Thyroid gland (tissue), 4 donors: ENCODE data around the gene SEMA3A. TPM values are rescaled to one million over a fixed set of nuclear protein-coding genes. Genes with fewer than 3 reads are reported as not detected.

ENCODE experiments used
- DNase-seq, 2 donors: peaks; one replicate each; pipeline ENCODE4 v3.0.0-alpha.2; 2019
- H3K27ac ChIP-seq, 3 donors: fragments of 200-600 bp; sonication (generic); 1 replicate in 2 of 3; 2 replicates in 1 of 3; pipeline ENCODE4 v1.5.1; 2016 to 2019; ENCODE audit warnings: mild to moderate bottlenecking in 1 of 3, moderate library complexity in 1 of 3
- H3K27me3 ChIP-seq: fragments of 200-600 bp; sonication (generic); one replicate; pipeline ENCODE4 v1.5.1; 2019
- H3K36me3 ChIP-seq, 2 donors: fragments of 200-600 bp; sonication (generic); one replicate each; pipeline ENCODE4 v1.5.1; 2016 to 2019
- H3K4me1 ChIP-seq, 2 donors: fragments of 200-600 bp; sonication (generic); one replicate each; pipeline ENCODE4 v1.5.1; 2017 to 2019
- H3K4me3 ChIP-seq, 3 donors: fragments of 200-600 bp; sonication (generic); replicated peaks in 1 of 3; 1 replicate in 2 of 3; 2 replicates in 1 of 3; pipeline ENCODE4 v1.5.1; 2016; ENCODE audit warnings: mild to moderate bottlenecking in 1 of 3
- H3K9me3 ChIP-seq: fragments of 200-600 bp; sonication (generic); one replicate; pipeline ENCODE4 v1.5.1; 2017
- POLR2A ChIP-seq, 2 donors: fragments of 450-650 bp; IDR thresholded peaks; one replicate each; pipeline ENCODE4 v1.6.1; 2017; ENCODE audit warnings: antibody characterized with exemption in 2 of 2, mild to moderate bottlenecking in 2 of 2, moderate library complexity in 1 of 2
- WGBS, 2 donors: methylation state at CpG; one replicate each; pipeline ENCODE4 v1.1.5; 2017; 5-methylcytosine and 5-hydroxymethylcytosine counted together
- intact Hi-C: fragments of 100-400 bp; cut with DNase I; formaldehyde crosslinking; loops from one replicate; pipeline ENCODE4 v1.15.1; 2023
- total RNA-seq, 4 donors: library from RNA; depleted of rRNA; stranded (reverse); fragments of >200 nt; gene quantifications; one replicate each; pipeline ENCODE4 v1.2.3, GENCODE V29; 2016
- TF ChIP-seq, protein P1 (sequence below), 6 experiments: fragments of 200-600 bp in 3 of 6; fragments of 450-650 bp in 3 of 6; sonication (generic) in 3 of 6; IDR thresholded peaks; one replicate each; pipeline ENCODE4 v1.5.1; 2016 to 2019; ENCODE audit warnings: antibody characterized with exemption in 6 of 6, mild to moderate bottlenecking in 2 of 6, inconsistent platforms in 1 of 6, moderate library complexity in 1 of 6

The SEMA3A gene
- total RNA-seq, 4 donors from 2014 or later, result 6.5 to 18.0 (median 13.0) TPM

- TF ChIP-seq, protein P1, sequence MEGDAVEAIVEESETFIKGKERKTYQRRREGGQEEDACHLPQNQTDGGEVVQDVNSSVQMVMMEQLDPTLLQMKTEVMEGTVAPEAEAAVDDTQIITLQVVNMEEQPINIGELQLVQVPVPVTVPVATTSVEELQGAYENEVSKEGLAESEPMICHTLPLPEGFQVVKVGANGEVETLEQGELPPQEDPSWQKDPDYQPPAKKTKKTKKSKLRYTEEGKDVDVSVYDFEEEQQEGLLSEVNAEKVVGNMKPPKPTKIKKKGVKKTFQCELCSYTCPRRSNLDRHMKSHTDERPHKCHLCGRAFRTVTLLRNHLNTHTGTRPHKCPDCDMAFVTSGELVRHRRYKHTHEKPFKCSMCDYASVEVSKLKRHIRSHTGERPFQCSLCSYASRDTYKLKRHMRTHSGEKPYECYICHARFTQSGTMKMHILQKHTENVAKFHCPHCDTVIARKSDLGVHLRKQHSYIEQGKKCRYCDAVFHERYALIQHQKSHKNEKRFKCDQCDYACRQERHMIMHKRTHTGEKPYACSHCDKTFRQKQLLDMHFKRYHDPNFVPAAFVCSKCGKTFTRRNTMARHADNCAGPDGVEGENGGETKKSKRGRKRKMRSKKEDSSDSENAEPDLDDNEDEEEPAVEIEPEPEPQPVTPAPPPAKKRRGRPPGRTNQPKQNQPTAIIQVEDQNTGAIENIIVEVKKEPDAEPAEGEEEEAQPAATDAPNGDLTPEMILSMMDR (IDR thresholded peaks at IDR 0.05), result no peak
- no peak for TF ChIP-seq POLR2A (IDR thresholded peaks at IDR 0.05)
- Histone ChIP-seq H3K4me1 (no peaks in the 10 kb centered on the region), H3K27me3 (no peaks in the 10 kb centered on the region), H3K4me3 (no peak overlapping the region), H3K27ac (no peak overlapping the region), H3K36me3 (no peaks in the 10 kb centered on the region), H3K9me3 (no peaks in the 10 kb centered on the region)
- intact Hi-C loops, result no loop called here
- no peak for DNase-seq
- 93 to 96% methylated on average over 1 of the region's 1 CpG for WGBS, 2 donors
These were observed 60.4 kb downstream of the SEMA3A start for GRCh38 chr7:84134169-84134568.

- intact Hi-C loops, result no loop called here
- H3K4me3 ChIP-seq, result no peak overlapping the region
- H3K27me3 ChIP-seq, result no peaks in the 10 kb centered on the region
- WGBS, 2 donors, result 88 to 91% methylated on average over 2 of the region's 2 CpGs
- H3K36me3 ChIP-seq, result no peaks in the 10 kb centered on the region
- TF ChIP-seq, protein P1 (IDR thresholded peaks at IDR 0.05), result no peak
- no peak for TF ChIP-seq POLR2A (IDR thresholded peaks at IDR 0.05)
- no peak overlapping the region for H3K27ac ChIP-seq
- DNase-seq, result no peak
- no peaks in the 10 kb centered on the region for H3K4me1 ChIP-seq
- no peaks in the 10 kb centered on the region for H3K9me3 ChIP-seq
These were observed 68.9 kb downstream of the SEMA3A start for GRCh38 chr7:84125654-84126053.

DNA sequence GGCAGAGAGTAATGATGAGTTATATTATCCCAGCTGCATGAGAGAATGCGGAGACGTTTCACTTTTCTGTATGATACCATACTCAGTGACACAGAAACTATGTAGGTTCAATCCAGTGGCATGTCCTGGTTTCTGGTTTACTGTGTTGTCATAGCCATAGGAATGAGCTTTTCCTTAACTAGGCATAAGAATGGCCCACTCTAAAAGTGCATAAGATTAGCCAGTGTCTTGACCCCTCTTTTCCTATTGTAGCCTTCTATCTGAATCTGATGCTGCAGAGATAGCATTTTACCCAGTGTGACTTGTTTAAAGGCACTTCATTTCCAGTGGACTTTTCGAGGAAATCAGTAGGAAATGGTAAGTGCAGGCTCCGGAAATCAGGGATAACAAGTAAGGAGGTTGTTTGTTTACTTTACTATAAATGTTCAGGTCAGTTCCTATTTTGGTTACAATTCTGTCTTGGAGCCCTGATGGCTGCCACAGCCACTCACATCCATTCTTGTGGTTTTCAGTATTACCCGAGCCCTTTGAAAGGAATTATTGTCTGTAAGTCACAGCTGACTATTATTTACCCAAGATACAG is 70.5 kb downstream of the SEMA3A start:
- Histone ChIP-seq H3K9me3 (no peaks in the 10 kb centered on the region), H3K4me3 (no peak overlapping the region), H3K36me3 (no peaks in the 10 kb centered on the region), H3K4me1 (no peaks in the 10 kb centered on the region), H3K27me3 (no peaks in the 10 kb centered on the region), H3K27ac (no peak overlapping the region)
- TF ChIP-seq, protein P1 (IDR thresholded peaks at IDR 0.05), result no peak
- TF ChIP-seq POLR2A (IDR thresholded peaks at IDR 0.05), result no peak
- no peak for DNase-seq
- intact Hi-C loops, result no loop called here
- 58 to 60% methylated on average over 5 of the region's 5 CpGs for whole genome bisulfite sequencing, 2 donors

DNA sequence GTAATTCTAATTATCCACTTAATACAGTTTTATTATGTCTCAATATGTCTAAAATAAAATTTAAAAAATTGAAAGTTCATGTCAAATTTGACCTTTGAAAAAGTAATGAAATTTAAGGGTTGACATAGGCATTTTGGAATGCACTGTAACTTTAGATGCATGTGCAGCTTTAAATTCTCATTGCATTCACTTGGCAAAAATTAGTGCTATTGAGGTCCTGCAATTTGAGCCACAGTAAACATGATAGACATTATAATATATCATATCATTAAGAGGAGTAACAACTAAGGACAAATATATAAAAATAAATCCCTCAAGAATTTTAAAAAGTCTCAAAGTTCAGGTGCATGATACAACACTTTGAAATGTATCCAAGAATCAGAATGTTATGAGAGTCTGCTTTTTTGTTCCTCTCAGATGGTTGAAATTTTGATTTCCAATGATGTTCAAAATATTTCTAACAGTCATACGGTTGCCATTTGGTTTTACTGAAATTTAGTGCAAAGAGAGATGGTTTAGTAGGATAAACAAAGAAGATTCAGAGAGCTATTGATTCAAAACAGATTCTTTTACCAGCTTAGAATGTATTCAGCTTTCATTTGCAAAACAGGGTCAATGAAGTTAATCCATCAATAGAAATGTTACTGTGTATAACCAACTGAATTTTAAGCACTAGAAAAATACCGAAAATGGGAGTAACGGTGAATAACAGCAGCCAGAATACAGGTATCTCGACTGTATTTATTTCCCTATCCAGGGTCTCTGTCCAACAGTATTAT is 71.8 kb downstream of the SEMA3A start:
- TF ChIP-seq POLR2A (IDR thresholded peaks at IDR 0.05), result no peak
- TF ChIP-seq, protein P1 (IDR thresholded peaks at IDR 0.05), result no peak
- intact Hi-C loops, result no loop called here
- Histone ChIP-seq H3K27ac (no peak overlapping the region), H3K4me3 (no peak overlapping the region), H3K9me3 (no peaks in the 10 kb centered on the region), H3K36me3 (no peaks in the 10 kb centered on the region), H3K27me3 (no peaks in the 10 kb centered on the region), H3K4me1 (no peaks in the 10 kb centered on the region)
- no peak for DNase-seq
- 91 to 92% methylated on average over 4 of the region's 4 CpGs for WGBS, 2 donors

GRCh38 chr7:84117304-84117703 is 77.3 kb downstream of the SEMA3A start:
- Histone ChIP-seq H3K27ac (no peak overlapping the region), H3K9me3 (no peaks in the 10 kb centered on the region), H3K4me3 (no peak overlapping the region), H3K36me3 (no peaks in the 10 kb centered on the region), H3K4me1 (peaks cover 12 to 19% of the 10 kb centered on the region in 2 donors), H3K27me3 (no peaks in the 10 kb centered on the region)
- 92 to 96% methylated on average over 6 of the region's 6 CpGs for WGBS, 2 donors
- no peak for TF ChIP-seq POLR2A (IDR thresholded peaks at IDR 0.05)
- intact Hi-C loops, result no loop called here
- DNase-seq, result no peak
